ENCODE measurements around the gene CCDC92B. TPM values are rescaled to one million over a fixed set of nuclear protein-coding genes. Genes with fewer than 3 reads are reported as not detected.

The CCDC92B gene
- total RNA-seq, 6 experiments from 2014 or later: not detected

DNA sequence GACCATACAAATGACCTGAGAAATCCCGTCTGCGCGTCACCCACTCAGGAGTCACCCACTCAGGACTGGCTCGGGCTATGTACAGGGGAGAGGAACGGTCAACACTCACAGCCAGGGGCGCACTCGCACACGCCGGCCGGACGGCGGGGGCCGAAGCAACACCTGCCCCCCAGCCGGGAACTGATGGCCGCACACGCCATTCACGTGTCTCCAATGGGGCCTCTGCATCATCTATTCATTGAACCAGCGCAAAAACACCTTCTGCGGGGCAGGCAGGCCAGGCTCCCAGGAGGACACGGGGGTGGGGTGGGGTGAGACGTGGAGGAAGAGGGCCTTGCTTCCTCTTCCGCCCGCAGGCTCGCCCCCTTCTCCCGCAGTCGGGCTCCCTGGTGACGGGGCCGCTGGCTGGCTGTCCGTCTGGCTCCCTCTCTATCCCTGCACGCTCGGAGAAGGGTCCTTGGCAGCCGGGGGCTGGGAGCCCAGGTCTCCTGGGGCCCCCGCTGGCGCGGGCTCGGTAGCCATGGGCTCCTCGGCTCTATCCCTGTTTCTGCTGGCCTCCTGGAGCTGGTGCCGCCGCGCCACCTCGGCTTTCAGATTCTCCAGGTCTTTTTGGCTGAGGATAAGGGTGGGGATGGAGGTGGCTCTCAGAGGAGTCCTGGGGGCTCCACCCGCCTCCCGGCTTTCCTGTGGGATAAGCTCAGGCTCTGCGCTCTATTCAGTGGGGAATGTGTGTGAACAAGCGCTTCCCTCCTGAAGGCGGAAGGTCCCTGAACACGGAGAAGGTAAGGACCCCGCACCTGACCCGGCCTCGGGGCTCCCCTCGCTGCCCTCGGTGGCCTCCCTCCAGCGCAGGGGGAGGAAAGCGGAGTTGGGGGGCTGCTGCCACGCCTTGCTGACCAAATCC lies 59.0 kb downstream of the CCDC92B start:
- intact Hi-C loops (cut with DNase I): no loop called here
- H3K9me3 ChIP-seq: no peaks in the 10 kb centered on the region
- no peaks in the 10 kb centered on the region for H3K4me1 ChIP-seq
- ATAC-seq (no peak), DNase-seq (peak in 2 of 3 donors; percentile 28 to 41)
- 100% methylated on average over 2 of the region's 55 CpGs for WGBS (ENCODE audit: insufficient coverage, low coverage, low lambda C conversion rate, missing lambda C conversion rate)
- H3K36me3 ChIP-seq: peaks cover 0 to 55% (median 26%) of the 10 kb centered on the region in 4 donors
- no peak overlapping the region for H3K27ac ChIP-seq
- TF ChIP-seq POLR2A (IDR thresholded peaks at IDR 0.05): no peak
- no peak overlapping the region for H3K4me3 ChIP-seq
- no peaks in the 10 kb centered on the region for H3K27me3 ChIP-seq

DNA sequence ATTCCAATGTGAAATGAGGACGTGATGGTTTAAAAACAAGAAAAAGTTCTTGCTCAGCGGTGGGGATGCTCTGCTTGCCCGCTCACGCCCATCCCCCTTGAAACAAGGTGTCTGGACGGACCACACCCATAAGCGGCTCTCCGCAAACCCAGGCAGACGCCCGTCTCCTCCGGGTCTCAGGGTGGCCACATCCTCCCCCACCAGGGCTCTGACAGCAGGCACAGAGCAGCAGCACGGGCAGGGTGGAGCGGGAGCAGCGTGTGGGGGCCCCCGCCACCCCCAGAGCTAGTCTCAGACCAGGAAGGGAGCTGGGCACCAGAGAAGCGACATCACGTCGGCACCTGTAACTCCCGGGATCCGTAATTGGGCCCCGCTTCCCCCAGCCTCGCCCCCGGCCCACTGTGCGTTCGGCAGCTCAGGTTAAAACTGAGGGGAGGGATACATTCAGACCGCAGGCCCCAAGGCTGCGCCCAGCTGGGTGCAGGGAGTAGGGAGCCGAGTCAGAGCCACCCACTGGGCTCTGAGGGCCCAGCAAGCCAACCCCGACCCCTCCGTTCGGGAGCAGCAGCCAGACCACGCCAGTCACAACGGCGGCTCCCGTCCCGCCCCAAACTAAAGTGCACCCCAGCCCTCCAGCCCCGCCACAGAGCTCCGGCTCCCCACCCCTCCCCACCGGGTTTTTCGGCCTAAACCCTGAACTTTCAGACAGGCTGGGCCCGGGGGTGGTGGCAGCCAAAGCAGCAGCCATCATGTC lies 59.9 kb downstream of the CCDC92B start:
- WGBS (ENCODE audit: insufficient coverage, low coverage, low lambda C conversion rate, missing lambda C conversion rate): 65% methylated on average over 12 of the region's 40 CpGs
- no peak for TF ChIP-seq POLR2A (IDR thresholded peaks at IDR 0.05)
- TF ChIP-seq, protein P1, sequence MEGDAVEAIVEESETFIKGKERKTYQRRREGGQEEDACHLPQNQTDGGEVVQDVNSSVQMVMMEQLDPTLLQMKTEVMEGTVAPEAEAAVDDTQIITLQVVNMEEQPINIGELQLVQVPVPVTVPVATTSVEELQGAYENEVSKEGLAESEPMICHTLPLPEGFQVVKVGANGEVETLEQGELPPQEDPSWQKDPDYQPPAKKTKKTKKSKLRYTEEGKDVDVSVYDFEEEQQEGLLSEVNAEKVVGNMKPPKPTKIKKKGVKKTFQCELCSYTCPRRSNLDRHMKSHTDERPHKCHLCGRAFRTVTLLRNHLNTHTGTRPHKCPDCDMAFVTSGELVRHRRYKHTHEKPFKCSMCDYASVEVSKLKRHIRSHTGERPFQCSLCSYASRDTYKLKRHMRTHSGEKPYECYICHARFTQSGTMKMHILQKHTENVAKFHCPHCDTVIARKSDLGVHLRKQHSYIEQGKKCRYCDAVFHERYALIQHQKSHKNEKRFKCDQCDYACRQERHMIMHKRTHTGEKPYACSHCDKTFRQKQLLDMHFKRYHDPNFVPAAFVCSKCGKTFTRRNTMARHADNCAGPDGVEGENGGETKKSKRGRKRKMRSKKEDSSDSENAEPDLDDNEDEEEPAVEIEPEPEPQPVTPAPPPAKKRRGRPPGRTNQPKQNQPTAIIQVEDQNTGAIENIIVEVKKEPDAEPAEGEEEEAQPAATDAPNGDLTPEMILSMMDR (IDR thresholded peaks at IDR 0.05): no peak
- peaks cover 0 to 46% (median 21%) of the 10 kb centered on the region in 4 donors for H3K36me3 ChIP-seq
- DNase-seq (peak in 2 of 3 donors; percentile 27 to 51), ATAC-seq (peak in 2 of 4 donors; percentile 5 to 20)
- intact Hi-C loops (cut with DNase I): no loop called here
- no peaks in the 10 kb centered on the region for H3K9me3 ChIP-seq
- H3K27me3 ChIP-seq: no peaks in the 10 kb centered on the region
- H3K27ac ChIP-seq: no peak overlapping the region
- H3K4me3 ChIP-seq: no peak overlapping the region
- no peaks in the 10 kb centered on the region for H3K4me1 ChIP-seq

- Histone ChIP-seq H3K36me3 (peaks cover 0 to 47% (median 16%) of the 10 kb centered on the region in 4 donors), H3K27me3 (no peaks in the 10 kb centered on the region), H3K4me1 (no peaks in the 10 kb centered on the region), H3K9me3 (no peaks in the 10 kb centered on the region), H3K4me3 (no peak overlapping the region), H3K27ac (no peak overlapping the region)
- WGBS (ENCODE audit: insufficient coverage, low coverage, low lambda C conversion rate, missing lambda C conversion rate): 55% methylated on average over 19 of the region's 27 CpGs
- TF ChIP-seq, protein P1 (IDR thresholded peaks at IDR 0.05): no peak
- no peak for TF ChIP-seq POLR2A (IDR thresholded peaks at IDR 0.05)
- intact Hi-C loops (cut with DNase I): no loop called here
- ATAC-seq (peak; percentile 5 to 39 (median 16)), DNase-seq (peak in 2 of 3 donors; percentile 31 to 49)
Measured at GRCh38 chr17:2688351-2689342, 60.8 kb downstream of the CCDC92B start.

DNA sequence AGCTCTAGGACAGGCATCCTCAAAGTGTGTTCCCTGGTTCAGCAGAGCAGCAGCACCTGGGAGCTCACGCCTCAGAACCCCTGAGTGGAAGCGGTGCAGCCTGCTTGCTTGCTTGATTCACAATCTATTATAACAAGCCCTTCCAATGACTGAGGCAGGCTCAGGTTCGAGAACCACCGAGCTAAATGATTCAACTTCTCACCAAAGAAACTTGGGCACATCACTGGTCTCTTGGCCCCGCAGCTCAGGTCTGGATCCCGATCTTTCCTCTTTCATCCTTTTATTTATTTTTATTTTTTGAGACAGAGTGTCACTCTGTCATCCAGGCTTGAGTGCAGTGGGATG lies 62.4 kb downstream of the CCDC92B start:
- 47% methylated on average over 3 of the region's 6 CpGs for WGBS (ENCODE audit: insufficient coverage, low coverage, low lambda C conversion rate, missing lambda C conversion rate)
- no peak overlapping the region for H3K4me3 ChIP-seq
- DNase-seq (no peak), ATAC-seq (no peak)
- no peaks in the 10 kb centered on the region for H3K27me3 ChIP-seq
- no peaks in the 10 kb centered on the region for H3K4me1 ChIP-seq
- TF ChIP-seq, protein P1 (IDR thresholded peaks at IDR 0.05): no peak
- TF ChIP-seq POLR2A (IDR thresholded peaks at IDR 0.05): no peak
- H3K36me3 ChIP-seq: peaks cover 0 to 47% (median 7%) of the 10 kb centered on the region in 4 donors
- intact Hi-C loops (cut with DNase I): no loop called here
- H3K9me3 ChIP-seq: no peaks in the 10 kb centered on the region
- H3K27ac ChIP-seq: no peak overlapping the region
